ENCODE measurements around the gene RET. TPM values are rescaled to one million over a fixed set of nuclear protein-coding genes. Genes with fewer than 3 reads are reported as not detected.

Gene RET
- total and polyA plus RNA-seq, 2 of the 13 experiments (the other 11 are each of a cell fraction or from before 2014, with no cell fraction given): 0.02 TPM; not detected in 1

- no peak for TF ChIP-seq MLXIP (CRISPR knock-in tag; IDR thresholded peaks at IDR 0.05; ENCODE audit: borderline replicate concordance)
- no peak for TF ChIP-seq SSRP1 (CRISPR knock-in tag; IDR thresholded peaks at IDR 0.05)
- TF ChIP-seq CAMTA2 (CRISPR knock-in tag; IDR thresholded peaks at IDR 0.05; ENCODE audit: borderline replicate concordance): 0 out of 2 replicates have a peak, but pooled peaks have one; percentile 74
- no peak for TF ChIP-seq PRMT3 (CRISPR knock-in tag; IDR thresholded peaks at IDR 0.05; ENCODE audit: borderline replicate concordance, low read depth)
- TF ChIP-seq ZKSCAN8 (CRISPR knock-in tag; IDR thresholded peaks at IDR 0.05; ENCODE audit: borderline replicate concordance): no peak
- TF ChIP-seq SIN3A (IDR thresholded peaks at IDR 0.05; ENCODE audit: borderline replicate concordance, low read depth, low read length): peak; percentile 44; the same call in 1 of the 2 replicates
- TF ChIP-seq ATF5 (CRISPR knock-in tag; IDR thresholded peaks at IDR 0.05; ENCODE audit: low read depth): no peak
- TF ChIP-seq, protein P1, sequence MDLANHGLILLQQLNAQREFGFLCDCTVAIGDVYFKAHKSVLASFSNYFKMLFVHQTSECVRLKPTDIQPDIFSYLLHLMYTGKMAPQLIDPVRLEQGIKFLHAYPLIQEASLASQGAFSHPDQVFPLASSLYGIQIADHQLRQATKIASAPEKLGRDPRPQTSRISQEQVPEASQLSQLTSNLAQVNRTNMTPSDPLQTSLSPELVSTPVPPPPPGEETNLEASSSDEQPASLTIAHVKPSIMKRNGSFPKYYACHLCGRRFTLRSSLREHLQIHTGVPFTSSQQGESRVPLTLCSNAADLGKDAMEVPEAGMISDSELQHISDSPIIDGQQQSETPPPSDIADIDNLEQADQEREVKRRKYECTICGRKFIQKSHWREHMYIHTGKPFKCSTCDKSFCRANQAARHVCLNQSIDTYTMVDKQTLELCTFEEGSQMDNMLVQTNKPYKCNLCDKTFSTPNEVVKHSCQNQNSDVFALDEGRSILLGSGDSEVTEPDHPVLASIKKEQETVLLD (CRISPR knock-in tag; IDR thresholded peaks at IDR 0.05; ENCODE audit: low read depth): 0 out of 2 replicates have a peak, but pooled peaks have one; percentile 18
- TF ChIP-seq GATAD1 (CRISPR knock-in tag; IDR thresholded peaks at IDR 0.05): peak; percentile 63; the same call in 1 of the 2 replicates
- peak; percentile 50; the same call in 1 of the 2 replicates for TF ChIP-seq HDAC1 (CRISPR knock-in tag; IDR thresholded peaks at IDR 0.05)
- TF ChIP-seq TMF1 (CRISPR knock-in tag; IDR thresholded peaks at IDR 0.05; ENCODE audit: low read depth): peak; percentile 52; the same call in 1 of the 2 replicates
- peak; percentile 88 for TF ChIP-seq ZNF547 (CRISPR knock-in tag; IDR thresholded peaks at IDR 0.05)
Observed at GRCh38 chr10:43138021-43138756, 61.3 kb downstream of the RET start, which contains the start of gene CSGALNACT2 (continued).

Measured in HepG2 (cell line).